CD4-positive, alpha-beta T cell treated with Interleukin-6 at 100 ng/mL for 8 hours (primary cell): Measurements from ENCODE around the gene PCDHB10.
"Not testable (repeated sequence)": the region's sequence is repeated elsewhere in the genome, so short reads cannot be mapped to it uniquely, and the experiment has no call there.

Experiments
- DNase-seq: peaks from one replicate; pipeline ENCODE4 v3.0.0-alpha.2; 2020; ENCODE audit warnings: mixed read lengths, low spot score

PCDHB10 gene

GRCh38 chr5:141192110-141192725, at the start of gene PCDHB10:
Gene PCDHB10, plus strand, starts transcription at chr5:141192353. Its CDS starts 200 bp downstream, at chr5:141192553.
- DNase-seq: no peak

- DNase-seq: no peak
Measured at GRCh38 chr5:141149812-141150211, 42.3 kb upstream of the PCDHB10 start, which contains the start of gene PCDHB6. Gene PCDHB6, plus strand, starts transcription at chr5:141150057. Its CDS starts 201 bp downstream, at chr5:141150258.

- DNase-seq: no peak
Measured at GRCh38 chr5:141150224-141150992, 41.7 kb upstream of the PCDHB10 start.

- no peak for DNase-seq
Measured at GRCh38 chr5:141150993-141151325, 41.2 kb upstream of the PCDHB10 start.

- DNase-seq: not testable (repeated sequence)
Measured at GRCh38 chr5:141151632-141152031, 40.5 kb upstream of the PCDHB10 start.

- not testable (repeated sequence) for DNase-seq
Measured at GRCh38 chr5:141152096-141152495, 40.1 kb upstream of the PCDHB10 start.

GRCh38 chr5:141155540-141156374, 36.4 kb upstream of the PCDHB10 start:
- no peak for DNase-seq

GRCh38 chr5:141157356-141157755, 34.8 kb upstream of the PCDHB10 start:
- DNase-seq: not testable (repeated sequence)

GRCh38 chr5:141157901-141158300, 34.3 kb upstream of the PCDHB10 start:
- DNase-seq: not testable (repeated sequence)

- no peak for DNase-seq
Measured at GRCh38 chr5:141172381-141173204, 19.6 kb upstream of the PCDHB10 start, which contains the start of gene PCDHB7. Gene PCDHB7, plus strand, starts transcription at chr5:141172644. Its CDS starts 192 bp downstream, at chr5:141172836.

- not testable (repeated sequence) for DNase-seq
Measured at GRCh38 chr5:141174291-141175104, 17.7 kb upstream of the PCDHB10 start.

- no peak for DNase-seq
Measured at GRCh38 chr5:141175933-141176332, 16.2 kb upstream of the PCDHB10 start.

GRCh38 chr5:141177577-141178191, 14.5 kb upstream of the PCDHB10 start, which contains the start of gene PCDHB8:
Gene PCDHB8, plus strand, starts transcription at chr5:141177790. Its CDS starts 245 bp downstream, at chr5:141178035.
- not testable (repeated sequence) for DNase-seq

GRCh38 chr5:141179371-141179770, 12.8 kb upstream of the PCDHB10 start:
- DNase-seq: not testable (repeated sequence)

GRCh38 chr5:141179876-141180275, 12.3 kb upstream of the PCDHB10 start:
- DNase-seq: not testable (repeated sequence)

GRCh38 chr5:141180313-141180712, 11.8 kb upstream of the PCDHB10 start:
- no peak for DNase-seq

GRCh38 chr5:141182248-141182647, 9.9 kb upstream of the PCDHB10 start, which contains the start of gene PCDHB16:
Gene PCDHB16, plus strand, starts transcription at chr5:141182387. Its CDS starts 173 bp downstream, at chr5:141182560.
- no peak for DNase-seq

GRCh38 chr5:141184117-141184855, 7.9 kb upstream of the PCDHB10 start:
- not testable (repeated sequence) for DNase-seq

- DNase-seq: no peak
Measured at GRCh38 chr5:141186897-141187512, 5.1 kb upstream of the PCDHB10 start, which contains the start of gene PCDHB9. Gene PCDHB9, plus strand, starts transcription at chr5:141187161. Its CDS starts 158 bp downstream, at chr5:141187319.
